Adrenal gland (tissue), 12 donors: ENCODE measurements around the gene DGKG. TPM values are rescaled to one million over a fixed set of nuclear protein-coding genes. Genes with fewer than 3 reads are reported as not detected.

Experiments used
- DNase-seq, 7 donors: peaks; one replicate each; pipeline ENCODE4 v3.0.0-alpha.2; 2019 to 2020
- H3K27ac ChIP-seq, 5 donors: fragments of 200-600 bp; sonication (generic) in 4 of 5; 1 replicate in 3 of 5; 2 replicates in 2 of 5; pipeline versions ENCODE4 v1.5.1 to v1.8.0; 2016 to 2020; ENCODE audit warnings: mild to moderate bottlenecking in 1 of 5
- H3K27me3 ChIP-seq: fragments of 200-600 bp; 2 replicates; pipeline ENCODE4 v1.8.0; 2021
- H3K36me3 ChIP-seq, 2 donors: fragments of 200-600 bp; replicated peaks in 1 of 2; 1 replicate in 1 of 2; 2 replicates in 1 of 2; pipeline versions ENCODE4 v1.5.1 to v1.8.0; 2018 to 2022
- H3K4me1 ChIP-seq, 2 donors: fragments of 200-600 bp; replicated peaks in 1 of 2; 1 replicate in 1 of 2; 2 replicates in 1 of 2; pipeline versions ENCODE4 v1.5.1 to v1.8.0; 2018 to 2021
- H3K4me3 ChIP-seq, 4 donors: fragments of 200-600 bp; sonication (generic) in 3 of 4; one replicate each; pipeline ENCODE4 v1.5.1; 2016 to 2018
- H3K9me3 ChIP-seq, 3 donors: fragments of 200-600 bp; sonication (generic) in 1 of 3; replicated peaks in 1 of 3; 1 replicate in 2 of 3; 2 replicates in 1 of 3; pipeline versions ENCODE4 v1.5.1 to v1.8.0; 2016 to 2021
- POLR2A ChIP-seq, 2 donors: fragments of 450-650 bp; IDR thresholded peaks; one replicate each; pipeline ENCODE4 v1.6.1; 2017; ENCODE audit warnings: antibody characterized with exemption in 2 of 2, mild to moderate bottlenecking in 2 of 2, moderate library complexity in 1 of 2
- WGBS, 4 donors: extraction: QIAGEN DNeasy Blood & Tissue Kit in 2 of 4; methylation state at CpG; one replicate each; pipeline versions ENCODE4 v1.1.5 to v1.1.7; 2013 to 2017; 5-methylcytosine and 5-hydroxymethylcytosine counted together
- intact Hi-C, 2 donors: fragments of 100-400 bp; cut with DNase I; formaldehyde crosslinking; loops; one replicate each; pipeline versions ENCODE4 v1.14.1 to v1.15.0; 2022 to 2023
- polyA plus RNA-seq, 3 donors: library from polyadenylated mRNA; stranded (reverse); fragments of 200-250 nt in 2 of 3; fragments of 350-450 nt in 1 of 3; fragmentation: Illumina TruSeq in 1 of 3; extraction: RNeasy Lipid Tissue Mini Kit (QIAGEN cat#74804) in 1 of 3; gene quantifications; one replicate each; pipeline ENCODE4 v1.2.3, GENCODE V29; 2013 to 2014
- total RNA-seq, 9 donors: library from RNA; depleted of rRNA in 4 of 9; stranded (reverse); fragments of >200 nt in 4 of 9; fragments of 120-200 nt in 1 of 9; fragmentation: NEBNext Ultra II Directional in 1 of 9; extraction: Animal tissue kit (Norgen Biotek cat#: 25700) in 1 of 9; gene quantifications; one replicate each; pipeline versions ENCODE4 v1.1.0 to v1.2.4, GENCODE V29; 2013 to 2023
- TF ChIP-seq, protein P1 (sequence below), 6 experiments: fragments of 450-650 bp in 4 of 6; fragments of 200-600 bp in 2 of 6; sonication (generic) in 1 of 6; IDR thresholded peaks; 1 replicate in 5 of 6; 2 replicates in 1 of 6; pipeline versions ENCODE4 v1.5.1 to v1.8.0; 2016 to 2021; ENCODE audit warnings: antibody characterized with exemption in 6 of 6, mild to moderate bottlenecking in 2 of 6, moderate library complexity in 1 of 6
- donor health status: healthy with polysubstance abuse.
- donor health status: Bipolar disorder and iron deficiency.
- donor health status: DM: yes; HTN: yes; CAD: no.
- donor health status: DM: no; HTN: no; CAD: no.
- donor health status: DM: no; HTN: no; CAD: no.
- donor health status: DM: yes; HTN: yes; CAD: no.

Gene DGKG
- total and polyA plus RNA-seq, 12 donors: 2.9 to 43.7 (median 28.3) TPM

DNA sequence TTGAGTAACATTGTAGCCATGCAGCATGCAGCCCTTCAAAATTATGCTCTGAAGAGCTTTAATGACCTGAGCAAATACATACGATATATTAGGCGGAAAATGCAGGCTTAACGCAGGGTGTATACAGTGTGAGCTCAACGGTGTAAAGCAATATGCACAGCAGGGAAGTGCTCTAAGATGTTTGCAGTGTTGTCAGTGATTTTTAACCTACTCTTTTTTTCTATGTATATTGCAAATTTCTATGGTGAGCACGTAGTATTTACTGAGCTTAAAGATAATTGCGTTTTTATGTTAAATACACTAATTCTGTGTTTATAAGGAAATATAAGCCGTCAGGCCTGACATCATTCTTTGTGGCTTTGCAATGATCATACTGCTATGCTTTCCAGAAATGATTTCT is 42.1 kb downstream of the DGKG start:
- WGBS, 4 donors: 80 to 88% (median 86%) methylated on average over 7 of the region's 7 CpGs
- Histone ChIP-seq H3K4me3 (no peak overlapping the region), H3K9me3 (no peaks in the 10 kb centered on the region), H3K36me3 (no peaks in the 10 kb centered on the region), H3K4me1 (no peaks in the 10 kb centered on the region), H3K27ac (no peak overlapping the region), H3K27me3 (no peaks in the 10 kb centered on the region)
- TF ChIP-seq, protein P1, sequence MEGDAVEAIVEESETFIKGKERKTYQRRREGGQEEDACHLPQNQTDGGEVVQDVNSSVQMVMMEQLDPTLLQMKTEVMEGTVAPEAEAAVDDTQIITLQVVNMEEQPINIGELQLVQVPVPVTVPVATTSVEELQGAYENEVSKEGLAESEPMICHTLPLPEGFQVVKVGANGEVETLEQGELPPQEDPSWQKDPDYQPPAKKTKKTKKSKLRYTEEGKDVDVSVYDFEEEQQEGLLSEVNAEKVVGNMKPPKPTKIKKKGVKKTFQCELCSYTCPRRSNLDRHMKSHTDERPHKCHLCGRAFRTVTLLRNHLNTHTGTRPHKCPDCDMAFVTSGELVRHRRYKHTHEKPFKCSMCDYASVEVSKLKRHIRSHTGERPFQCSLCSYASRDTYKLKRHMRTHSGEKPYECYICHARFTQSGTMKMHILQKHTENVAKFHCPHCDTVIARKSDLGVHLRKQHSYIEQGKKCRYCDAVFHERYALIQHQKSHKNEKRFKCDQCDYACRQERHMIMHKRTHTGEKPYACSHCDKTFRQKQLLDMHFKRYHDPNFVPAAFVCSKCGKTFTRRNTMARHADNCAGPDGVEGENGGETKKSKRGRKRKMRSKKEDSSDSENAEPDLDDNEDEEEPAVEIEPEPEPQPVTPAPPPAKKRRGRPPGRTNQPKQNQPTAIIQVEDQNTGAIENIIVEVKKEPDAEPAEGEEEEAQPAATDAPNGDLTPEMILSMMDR (IDR thresholded peaks at IDR 0.05): no peak
- no peak for TF ChIP-seq POLR2A (IDR thresholded peaks at IDR 0.05)
- DNase-seq: no peak
- intact Hi-C loops: no loop called here

DNA sequence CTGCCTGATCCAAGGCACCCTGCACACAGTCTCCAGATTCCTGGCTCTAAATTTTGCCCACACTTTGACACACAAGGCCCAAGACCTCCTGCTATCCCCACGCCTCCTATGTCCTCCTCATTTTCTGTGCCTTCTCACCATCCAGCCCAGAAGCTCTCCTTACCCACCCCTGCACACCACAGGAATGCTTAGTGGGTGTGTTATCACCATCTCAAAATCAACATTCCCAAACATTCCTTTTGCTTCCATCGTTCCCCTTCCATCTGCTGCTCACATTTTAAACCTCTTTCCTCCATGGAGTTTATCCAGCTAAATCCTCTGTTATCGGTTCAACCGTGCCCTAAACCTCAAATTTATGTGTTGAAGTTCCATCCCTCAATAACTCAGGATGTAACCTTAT is 43.9 kb downstream of the DGKG start:
- no peak for TF ChIP-seq POLR2A (IDR thresholded peaks at IDR 0.05)
- TF ChIP-seq, protein P1 (IDR thresholded peaks at IDR 0.05): no peak
- DNase-seq: no peak
- no peaks in the 10 kb centered on the region for H3K4me1 ChIP-seq
- H3K27ac ChIP-seq: no peak overlapping the region
- no peak overlapping the region for H3K4me3 ChIP-seq
- 72 to 89% (median 79%) methylated on average over 4 of the region's 4 CpGs for WGBS, 4 donors
- intact Hi-C loops: no loop called here
- no peaks in the 10 kb centered on the region for H3K9me3 ChIP-seq
- no peaks in the 10 kb centered on the region for H3K36me3 ChIP-seq
- no peaks in the 10 kb centered on the region for H3K27me3 ChIP-seq

DNA sequence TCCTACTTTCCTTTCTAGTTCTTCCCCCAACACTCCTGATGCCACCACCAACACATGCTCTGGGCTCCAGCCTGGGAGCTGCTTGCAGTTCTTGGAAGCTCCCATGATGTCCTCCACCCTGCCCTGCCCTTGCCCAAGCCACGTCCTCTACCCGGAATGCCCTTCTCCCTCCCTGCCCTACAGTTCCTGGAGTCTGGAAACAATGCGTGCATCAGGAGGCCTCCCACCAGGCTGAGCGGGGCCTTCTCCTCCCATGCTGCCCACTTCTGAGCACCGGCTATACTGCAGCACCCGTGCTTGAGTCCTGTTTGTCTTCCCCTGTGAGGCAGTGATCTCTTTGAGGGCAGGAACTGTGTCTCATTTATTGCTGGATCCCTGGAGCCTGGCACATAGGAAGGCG is 44.6 kb downstream of the DGKG start:
- Histone ChIP-seq H3K9me3 (no peaks in the 10 kb centered on the region), H3K27me3 (no peaks in the 10 kb centered on the region), H3K4me1 (no peaks in the 10 kb centered on the region), H3K36me3 (no peaks in the 10 kb centered on the region), H3K27ac (no peak overlapping the region), H3K4me3 (no peak overlapping the region)
- 82 to 93% (median 88%) methylated on average over 7 of the region's 7 CpGs for WGBS, 4 donors
- intact Hi-C loops: no loop called here
- no peak for DNase-seq
- no peak for TF ChIP-seq POLR2A (IDR thresholded peaks at IDR 0.05)
- TF ChIP-seq, protein P1 (IDR thresholded peaks at IDR 0.05): no peak

DNA sequence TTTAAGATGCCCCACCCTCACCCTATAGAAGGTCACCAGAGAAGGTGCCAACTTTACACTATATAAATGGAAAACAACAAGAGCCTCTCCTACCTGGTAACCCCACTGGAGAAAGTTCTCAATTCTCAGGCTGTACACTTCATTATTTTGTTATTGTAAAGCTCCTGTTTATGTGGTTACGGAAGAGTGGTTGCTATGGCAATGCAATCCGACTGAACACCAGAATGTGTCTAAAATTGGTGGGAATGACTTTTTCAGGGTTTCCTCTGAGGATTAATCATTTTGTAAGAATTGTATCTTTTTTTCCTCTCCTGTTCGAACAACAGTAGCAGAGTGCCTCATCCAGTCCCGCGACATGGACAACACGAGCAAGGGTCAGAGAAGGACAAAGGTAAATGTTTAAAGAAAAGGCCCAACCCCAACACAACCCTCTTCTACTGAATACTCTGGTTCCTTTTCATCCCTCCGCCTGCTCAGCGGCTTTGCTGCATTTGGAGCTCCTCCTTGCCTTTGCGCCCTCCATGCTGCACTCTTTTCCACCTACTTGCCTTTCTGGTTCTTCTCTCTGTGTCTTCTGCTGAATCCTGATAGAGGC is 45.3 kb downstream of the DGKG start:
- no peaks in the 10 kb centered on the region for H3K9me3 ChIP-seq
- WGBS, 4 donors: 86 to 92% (median 91%) methylated on average over 9 of the region's 9 CpGs
- H3K4me3 ChIP-seq: no peak overlapping the region
- no peaks in the 10 kb centered on the region for H3K4me1 ChIP-seq
- DNase-seq: no peak
- no peaks in the 10 kb centered on the region for H3K36me3 ChIP-seq
- TF ChIP-seq, protein P1 (IDR thresholded peaks at IDR 0.05): no peak
- TF ChIP-seq POLR2A (IDR thresholded peaks at IDR 0.05): no peak
- intact Hi-C loops: no loop called here
- H3K27me3 ChIP-seq: no peaks in the 10 kb centered on the region
- no peak overlapping the region for H3K27ac ChIP-seq
